HCT116 (cell line): Measurements from ENCODE around the gene MYOG. TPM values are rescaled to one million over a fixed set of nuclear protein-coding genes. Genes with fewer than 3 reads are reported as not detected.

Experiments used
- ATAC-seq: fragments of 200-7000 bp; cut with Tn5 transposase; 2 replicates; pipeline ENCODE4 v1.9.1; 2020; ENCODE audit warnings: mild to moderate bottlenecking, moderate library complexity
- BruUV-seq: library from RNA; stranded (reverse); fragments of 400-500 nt; replicated peaks from 2 replicates; lab custom pipeline; 2021; lab: Mats Ljungman, UMichigan
- CTCF ChIA-PET: fragments of 300-600 bp; sonication (Branson Sonifier 250); formaldehyde crosslinking; loops from one replicate; lab custom pipeline; 2021; ENCODE audit warnings: antibody characterized with exemption; lab: Charles Lee
- POLR2A ChIA-PET: fragments of 300-600, 350-600 bp; sonication (Branson Sonifier 250); formaldehyde crosslinking; loops from one replicate; lab custom pipeline; 2021; ENCODE audit warnings: antibody characterized with exemption; lab: Charles Lee
- RAD21 ChIA-PET, 2 experiments: fragments of 300-600 bp; sonication (Branson Sonifier 250); formaldehyde crosslinking; loops; one replicate each; lab custom pipeline; 2023; ENCODE audit warnings: low total read pairs in 2 of 2; ENCODE audit not compliant: uncharacterized antibody in 2 of 2, unreplicated experiment in 2 of 2, low non-redundant PET in 1 of 2; lab: Charles Lee
- DNase-seq: peaks from one replicate; pipeline ENCODE4 v3.0.0-alpha.2; 2010; ENCODE audit warnings: low read depth, low spot score
- H2AFZ ChIP-seq: fragments of 200-600 bp; shearing (Covaris generic), sonication (generic); 2 replicates; pipeline ENCODE4 v1.6.1; 2017; ENCODE audit warnings: low read depth, mixed run types, mixed read lengths, antibody characterized with exemption, low read length; ENCODE audit not compliant: poor library complexity, severe bottlenecking
- H3K27ac ChIP-seq: 2 replicates; pipeline ENCODE4 v1.5.1; 2012; ENCODE audit warnings: low read depth, low read length
- H3K27me3 ChIP-seq: fragments of 200-600 bp; sonication (generic); 2 replicates; pipeline ENCODE4 v1.6.1; 2016; ENCODE audit warnings: mixed run types, low read length, mixed read lengths; ENCODE audit not compliant: insufficient read depth
- H3K36me3 ChIP-seq, 2 experiments: fragments of 200-500 bp in 1 of 2; fragments of 200-600 bp in 1 of 2; sonication (Bioruptor generic) in 1 of 2; sonication (generic) in 1 of 2; 2 replicates each; pipeline versions ENCODE4 v1.5.1 to v1.6.1; 2014 to 2016; ENCODE audit warnings: low read length in 2 of 2, inconsistent platforms in 1 of 2, mixed read lengths in 1 of 2, mixed run types in 1 of 2; ENCODE audit not compliant: insufficient read depth in 2 of 2, control insufficient read depth in 1 of 2
- H3K4me1 ChIP-seq, 2 experiments: fragments of 200-600 bp in 1 of 2; sonication (generic) in 1 of 2; 2 replicates each; pipeline versions ENCODE4 v1.5.1 to v1.6.1; 2012 to 2017; ENCODE audit warnings: low read length in 2 of 2, inconsistent platforms in 1 of 2, mild to moderate bottlenecking in 1 of 2, mixed read lengths in 1 of 2, mixed run types in 1 of 2, moderate library complexity in 1 of 2; ENCODE audit not compliant: insufficient read depth in 2 of 2, control insufficient read depth in 1 of 2
- H3K4me2 ChIP-seq: fragments of 200-600 bp; sonication (generic); 2 replicates; pipeline ENCODE4 v1.6.1; 2017; ENCODE audit warnings: mixed run types, low read length, mixed read lengths
- H3K4me3 ChIP-seq, 2 experiments: fragments of 200-600 bp in 1 of 2; sonication (generic) in 1 of 2; replicated peaks in 1 of 2; 2 replicates each; pipeline ENCODE4 v1.5.1; 2011 to 2016; ENCODE audit warnings: low read length in 2 of 2, control low read depth in 1 of 2, low read depth in 1 of 2, mild to moderate bottlenecking in 1 of 2, mixed read lengths in 1 of 2, mixed run types in 1 of 2
- H3K79me2 ChIP-seq: fragments of 200-600 bp; sonication (generic); 2 replicates; pipeline ENCODE4 v1.6.1; 2017; ENCODE audit warnings: mild to moderate bottlenecking, mixed run types, low read length, moderate library complexity, mixed read lengths; ENCODE audit not compliant: insufficient read depth
- H3K9ac ChIP-seq: fragments of 200-600 bp; sonication (generic); 2 replicates; pipeline ENCODE4 v1.6.1; 2016; ENCODE audit warnings: low read length, mixed read lengths
- H3K9me2 ChIP-seq: fragments of 200-600 bp; sonication (generic), shearing (Covaris generic); 2 replicates; pipeline ENCODE4 v1.6.1; 2017; ENCODE audit warnings: mixed run types, mild to moderate bottlenecking, moderate library complexity; ENCODE audit not compliant: insufficient read depth
- H3K9me3 ChIP-seq, 2 experiments: fragments of 200-500 bp in 1 of 2; fragments of 200-600 bp in 1 of 2; sonication (Bioruptor generic) in 1 of 2; sonication (generic) in 1 of 2; 2 replicates each; pipeline ENCODE4 v1.6.1; 2014 to 2017; ENCODE audit warnings: low read length in 2 of 2, mixed read lengths in 2 of 2, inconsistent platforms in 1 of 2, low read depth in 1 of 2, mild to moderate bottlenecking in 1 of 2, mixed run types in 1 of 2, moderate library complexity in 1 of 2; ENCODE audit not compliant: control insufficient read depth in 1 of 2, insufficient read depth in 1 of 2
- H4K20me1 ChIP-seq: fragments of 200-600 bp; sonication (generic), shearing (Covaris generic); 2 replicates; pipeline ENCODE4 v1.6.1; 2017; ENCODE audit warnings: mixed run types, mild to moderate bottlenecking, moderate library complexity; ENCODE audit not compliant: insufficient read depth
- CBX3 ChIP-seq: IDR thresholded peaks from 2 replicates; pipeline ENCODE4 v1.6.1; 2012; ENCODE audit warnings: low read depth
- CEBPB ChIP-seq: IDR thresholded peaks from 2 replicates; pipeline ENCODE4 v1.6.1; 2012; ENCODE audit warnings: low read depth
- CTCF ChIP-seq, 3 experiments: fragments of 200-600 bp in 1 of 3; sonication (generic) in 1 of 3; IDR thresholded peaks in 2 of 3; conservative IDR thresholded peaks in 1 of 3; 2 replicates each; pipeline ENCODE4 v1.5.1; 2012 to 2017; ENCODE audit warnings: low read depth in 2 of 3, low read length in 2 of 3, antibody characterized with exemption in 1 of 3, borderline replicate concordance in 1 of 3, control low read depth in 1 of 3, mild to moderate bottlenecking in 1 of 3, mixed read lengths in 1 of 3, mixed run types in 1 of 3, moderate library complexity in 1 of 3; ENCODE audit not compliant: insufficient read depth in 1 of 3
- EGR1 ChIP-seq: IDR thresholded peaks from 2 replicates; pipeline ENCODE4 v1.6.1; 2012; ENCODE audit warnings: low read depth
- ELF1 ChIP-seq: IDR thresholded peaks from 2 replicates; pipeline ENCODE4 v1.6.1; 2012; ENCODE audit warnings: low read depth, borderline replicate concordance
- EZH2 ChIP-seq: fragments of 200-600 bp; sonication (generic); IDR thresholded peaks from 2 replicates; pipeline ENCODE4 v1.6.1; 2017; ENCODE audit warnings: antibody characterized with exemption, mixed run types
- EZH2phosphoT487 ChIP-seq: fragments of 200-600 bp; IDR thresholded peaks from 2 replicates; pipeline ENCODE4 v1.6.1; 2018; ENCODE audit warnings: antibody characterized with exemption, borderline replicate concordance
- FOSL1 ChIP-seq: IDR thresholded peaks from 2 replicates; pipeline ENCODE4 v1.6.1; 2012; ENCODE audit warnings: low read depth
- JUND ChIP-seq: IDR thresholded peaks from 2 replicates; pipeline ENCODE4 v1.6.1; 2012
- POLR2A ChIP-seq: IDR thresholded peaks from 2 replicates; pipeline ENCODE4 v1.7.0; 2011; ENCODE audit warnings: borderline replicate concordance; ENCODE audit not compliant: insufficient read depth, insufficient read length; ENCODE audit errors: extremely low read depth
- RAD21 ChIP-seq: IDR thresholded peaks from 2 replicates; pipeline ENCODE4 v1.6.1; 2012; ENCODE audit warnings: low read depth, mild to moderate bottlenecking
- REST ChIP-seq: IDR thresholded peaks from 2 replicates; pipeline ENCODE4 v1.6.1; 2012; ENCODE audit warnings: low read depth
- SIN3A ChIP-seq: IDR thresholded peaks from 2 replicates; pipeline ENCODE4 v1.6.1; 2012; ENCODE audit warnings: low read depth
- SP1 ChIP-seq: IDR thresholded peaks from 2 replicates; pipeline ENCODE4 v1.6.1; 2012; ENCODE audit warnings: low read depth
- SRF ChIP-seq: IDR thresholded peaks from 2 replicates; pipeline ENCODE4 v1.6.1; 2012; ENCODE audit warnings: low read depth
- TCF7L2 ChIP-seq: IDR thresholded peaks from 2 replicates; pipeline ENCODE4 v1.7.0; 2011; ENCODE audit warnings: borderline replicate concordance, inconsistent platforms; ENCODE audit not compliant: insufficient read depth, insufficient read length; ENCODE audit errors: extremely low read depth
- YY1 ChIP-seq: IDR thresholded peaks from 2 replicates; pipeline ENCODE4 v1.6.1; 2011; ENCODE audit warnings: low read length, low read depth, moderate library complexity, mild to moderate bottlenecking; ENCODE audit not compliant: insufficient replicate concordance; ENCODE audit errors: extremely low read depth
- ZBTB33 ChIP-seq: IDR thresholded peaks from 2 replicates; pipeline ENCODE4 v1.6.1; 2011; ENCODE audit warnings: mild to moderate bottlenecking, low read length, moderate library complexity; ENCODE audit not compliant: insufficient replicate concordance; ENCODE audit errors: extremely low read depth
- ZFX ChIP-seq: fragments of 450-650 bp; IDR thresholded peaks from 2 replicates; pipeline ENCODE4 v1.6.1; 2017
- ZNF274 ChIP-seq: fragments of 200-500 bp; sonication (Bioruptor generic); IDR thresholded peaks from 2 replicates; pipeline ENCODE4 v1.6.1; 2014; ENCODE audit warnings: mild to moderate bottlenecking, low read depth, low read length, inconsistent platforms
- intact Hi-C: fragments of 100-400 bp; cut with micrococcal nuclease; formaldehyde crosslinking; loops from 2 replicates; pipeline ENCODE4 v1.10.0; 2022
- total RNA-seq: library from RNA; stranded (reverse); gene quantifications from one replicate; pipeline ENCODE4 v1.2.1, GENCODE V29; 2021; ENCODE audit not compliant: unreplicated experiment

Gene MYOG
- total RNA-seq, 1 experiment from 2014 or later = not detected

GRCh38 chr1:203049576-203050180, 36.1 kb downstream of the MYOG start:
- intact Hi-C loops = no loop called here
- POLR2A ChIA-PET = no interaction called here

More at GRCh38 chr1:203049576-203050180, 36.1 kb downstream of the MYOG start:
- no peak for ATAC-seq
- no peaks in the 10 kb centered on the region for H4K20me1 ChIP-seq
- no TSS peak for BruUV-seq
- H3K36me3 ChIP-seq = 0 out of 4 replicates have a peak, but pooled peaks cover 0 to 3% of the 10 kb centered on the region in 2 experiments
- H3K27ac ChIP-seq = no peak overlapping the region
- no peak overlapping the region for H3K9ac ChIP-seq
- H2AFZ ChIP-seq = no peak overlapping the region
- H3K9me2 ChIP-seq = no peaks in the 10 kb centered on the region
- TF ChIP-seq EZH2phosphoT487 = no peak
- no peak for TF ChIP-seq RAD21
- TF ChIP-seq EGR1 = no peak
- no peak for TF ChIP-seq ELF1
- TF ChIP-seq SIN3A = no peak
- no peak for TF ChIP-seq ZNF274
- TF ChIP-seq POLR2A = no peak
- no peak for TF ChIP-seq SP1
- TF ChIP-seq JUND = no peak
- TF ChIP-seq REST = no peak
- TF ChIP-seq CEBPB = no peak
- TF ChIP-seq EZH2 = no peak
- TF ChIP-seq YY1 = no peak
- TF ChIP-seq ZFX = no peak
- TF ChIP-seq TCF7L2 = no peak
- TF ChIP-seq CBX3 = no peak
- no peak for TF ChIP-seq FOSL1
- no peak for TF ChIP-seq SRF
- TF ChIP-seq ZBTB33 = no peak
- TF ChIP-seq CTCF (IDR thresholded peaks at IDR 0.05 in 2 of 3, conservative IDR thresholded peaks at IDR 0.05 in 1 of 3; ENCODE audit: borderline replicate concordance in 1 of 3, insufficient read depth in 1 of 3, low read depth in 2 of 3, low read length in 2 of 3) = no peak
- H3K27me3 ChIP-seq = no peaks in the 10 kb centered on the region
- CTCF ChIA-PET = interaction anchor here (1.4 to 2.4 kb wide), 2 partner anchors 10 to 219 kb away, joined by 4 to 7 read pairs; no protein-coding TSS in a partner anchor
- no peaks in the 10 kb centered on the region for H3K9me3 ChIP-seq
- no peak overlapping the region for H3K4me3 ChIP-seq
- H3K4me2 ChIP-seq = no peak overlapping the region
- no peak for DNase-seq
- RAD21 ChIA-PET = no interaction called here
- no peaks in the 10 kb centered on the region for H3K79me2 ChIP-seq
- H3K4me1 ChIP-seq = peaks cover 8 to 20% of the 10 kb centered on the region in 2 experiments
